Astrocyte of the spinal cord (primary cell): ENCODE measurements around the gene HDLBP.

Source experiments
- DNase-seq: peaks from one replicate; pipeline ENCODE4 v3.0.0; 2011; ENCODE audit warnings: low read depth, low spot score
- H3K4me3 ChIP-seq: 2 replicates; pipeline ENCODE4 v1.5.1; 2011; ENCODE audit warnings: low read depth, mild to moderate bottlenecking, low read length, moderate library complexity
- CTCF ChIP-seq: IDR thresholded peaks from 2 replicates; pipeline ENCODE4 v1.5.1; 2012; ENCODE audit warnings: low read depth, mild to moderate bottlenecking, low read length, inconsistent platforms
- in situ Hi-C: cut with HindIII; loops from 2 replicates; pipeline ENCODE4 v1.10.0; 2017; ENCODE audit warnings: low sequenced_read_pairs

The HDLBP gene

GRCh38 chr2:241350530-241350877, 35.0 kb upstream of the HDLBP start:
- TF ChIP-seq CTCF, result no peak
- H3K4me3 ChIP-seq, result no peak overlapping the region
- DNase-seq, result no peak
- in situ Hi-C loops, result no loop called here

GRCh38 chr2:241349941-241350340, 34.5 kb upstream of the HDLBP start:
- DNase-seq, result no peak
- no peak overlapping the region for H3K4me3 ChIP-seq
- in situ Hi-C loops, result no loop called here
- TF ChIP-seq CTCF, result no peak

GRCh38 chr2:241344925-241345651, 29.6 kb upstream of the HDLBP start:
- TF ChIP-seq CTCF, result no peak
- H3K4me3 ChIP-seq, result no peak overlapping the region
- in situ Hi-C loops, result no loop called here
- DNase-seq, result no peak

- no peak for DNase-seq
- TF ChIP-seq CTCF, result no peak
- H3K4me3 ChIP-seq, result no peak overlapping the region
- in situ Hi-C loops, result no loop called here
These were observed 25.2 kb upstream of the HDLBP start for GRCh38 chr2:241340631-241341163.

- no peak overlapping the region for H3K4me3 ChIP-seq
- no peak for TF ChIP-seq CTCF
- in situ Hi-C loops, result no loop called here
These were observed 24.6 kb upstream of the HDLBP start for GRCh38 chr2:241339839-241340630.

GRCh38 chr2:241334813-241335212, 19.3 kb upstream of the HDLBP start:
- no peak for TF ChIP-seq CTCF
- no peak for DNase-seq
- in situ Hi-C loops, result no loop called here
- no peak overlapping the region for H3K4me3 ChIP-seq

More at GRCh38 chr2:241339839-241340630, 24.6 kb upstream of the HDLBP start:
- no peak for DNase-seq
